ENCODE data around the gene FAM89B.
"Not testable (repeated sequence)": the region's sequence is repeated elsewhere in the genome, so short reads cannot be mapped to it uniquely, and the experiment has no call there.

FAM89B gene

GRCh38 chr11:65562788-65563187 is 9.6 kb upstream of the FAM89B start:
- no peak overlapping the region for H3K4me3 ChIP-seq (ENCODE audit: insufficient read depth, low read length, poor library complexity, severe bottlenecking)
- H3K9me2 ChIP-seq (replicated peaks; ENCODE audit: insufficient read depth, low read length), result no peaks in the 10 kb centered on the region
- no peaks in the 10 kb centered on the region for H3K79me2 ChIP-seq (ENCODE audit: insufficient read depth, low read length)
- no peak overlapping the region for H3K27ac ChIP-seq (ENCODE audit: low read depth, low read length)
- H2AFZ ChIP-seq (ENCODE audit: low read depth, low read length, severe bottlenecking), result no peak overlapping the region
- no peaks in the 10 kb centered on the region for H3K27me3 ChIP-seq (ENCODE audit: low read length)
- no peaks in the 10 kb centered on the region for H4K20me1 ChIP-seq (ENCODE audit: low read depth, low read length)
- TF ChIP-seq CTCF (IDR thresholded peaks at IDR 0.05; ENCODE audit: insufficient read depth, low read length, poor library complexity, severe bottlenecking) (no peak), EZH2phosphoT487 (conservative IDR thresholded peaks at IDR 0.05; ENCODE audit: low read length) (no peak)
- no peaks in the 10 kb centered on the region for H3F3A ChIP-seq (ENCODE audit: insufficient read depth)
- no peaks in the 10 kb centered on the region for H3K36me3 ChIP-seq (ENCODE audit: low read length)
- no peaks in the 10 kb centered on the region for H3K9me3 ChIP-seq (ENCODE audit: insufficient read depth, low read length)
- no peak overlapping the region for H3K4me2 ChIP-seq (ENCODE audit: low read depth, low read length, poor library complexity, severe bottlenecking)
- H3K9ac ChIP-seq (ENCODE audit: low read length), result no peak overlapping the region

- no peak for TF ChIP-seq EZH2phosphoT487 (conservative IDR thresholded peaks at IDR 0.05; ENCODE audit: low read length)
- TF ChIP-seq CTCF (IDR thresholded peaks at IDR 0.05; ENCODE audit: insufficient read depth, low read length, poor library complexity, severe bottlenecking), result no peak
- Histone ChIP-seq H3K4me2 (ENCODE audit: low read depth, low read length, poor library complexity, severe bottlenecking) (no peak overlapping the region), H3K36me3 (ENCODE audit: low read length) (no peaks in the 10 kb centered on the region), H3K4me3 (ENCODE audit: insufficient read depth, low read length, poor library complexity, severe bottlenecking) (no peak overlapping the region), H2AFZ (ENCODE audit: low read depth, low read length, severe bottlenecking) (no peak overlapping the region), H3K79me2 (ENCODE audit: insufficient read depth, low read length) (peaks cover 3% of the 10 kb centered on the region; the same call in 1 of the 2 replicates), H3K27ac (ENCODE audit: low read depth, low read length) (no peak overlapping the region), H4K20me1 (ENCODE audit: low read depth, low read length) (no peaks in the 10 kb centered on the region), H3K9ac (ENCODE audit: low read length) (no peak overlapping the region), H3K27me3 (ENCODE audit: low read length) (no peaks in the 10 kb centered on the region), H3F3A (ENCODE audit: insufficient read depth) (no peaks in the 10 kb centered on the region), H3K9me2 (replicated peaks; ENCODE audit: insufficient read depth, low read length) (no peaks in the 10 kb centered on the region), H3K9me3 (ENCODE audit: insufficient read depth, low read length) (no peaks in the 10 kb centered on the region)
These were observed 8.7 kb upstream of the FAM89B start for GRCh38 chr11:65563601-65564000.

GRCh38 chr11:65564879-65565559 is 7.3 kb upstream of the FAM89B start:
- H3K4me3 ChIP-seq (ENCODE audit: insufficient read depth, low read length, poor library complexity, severe bottlenecking); H3K4me2 ChIP-seq (ENCODE audit: low read depth, low read length, poor library complexity, severe bottlenecking); H3K27me3 ChIP-seq (ENCODE audit: low read length); H4K20me1 ChIP-seq (ENCODE audit: low read depth, low read length); H2AFZ ChIP-seq (ENCODE audit: low read depth, low read length, severe bottlenecking); H3K27ac ChIP-seq (ENCODE audit: low read depth, low read length); H3K36me3 ChIP-seq (ENCODE audit: low read length); H3K9me2 ChIP-seq (replicated peaks; ENCODE audit: insufficient read depth, low read length); H3F3A ChIP-seq (ENCODE audit: insufficient read depth); H3K9ac ChIP-seq (ENCODE audit: low read length); H3K9me3 ChIP-seq (ENCODE audit: insufficient read depth, low read length): not testable (repeated sequence)
- H3K79me2 ChIP-seq (ENCODE audit: insufficient read depth, low read length), result peaks cover 14% of the 10 kb centered on the region; the same call in 1 of the 2 replicates

- H3K9me3 ChIP-seq (ENCODE audit: insufficient read depth, low read length), result no peaks in the 10 kb centered on the region
- no peak overlapping the region for H3K27ac ChIP-seq (ENCODE audit: low read depth, low read length)
- H3K27me3 ChIP-seq (ENCODE audit: low read length), result no peaks in the 10 kb centered on the region
- no peaks in the 10 kb centered on the region for H4K20me1 ChIP-seq (ENCODE audit: low read depth, low read length)
- peaks cover 18% of the 10 kb centered on the region; the same call in 1 of the 2 replicates for H3K79me2 ChIP-seq (ENCODE audit: insufficient read depth, low read length)
- no peaks in the 10 kb centered on the region for H3K36me3 ChIP-seq (ENCODE audit: low read length)
- no peak overlapping the region for H3K4me3 ChIP-seq (ENCODE audit: insufficient read depth, low read length, poor library complexity, severe bottlenecking)
- no peak overlapping the region for H2AFZ ChIP-seq (ENCODE audit: low read depth, low read length, severe bottlenecking)
- H3F3A ChIP-seq (ENCODE audit: insufficient read depth), result no peaks in the 10 kb centered on the region
- no peak for TF ChIP-seq EZH2phosphoT487 (conservative IDR thresholded peaks at IDR 0.05; ENCODE audit: low read length)
- no peak for TF ChIP-seq CTCF (IDR thresholded peaks at IDR 0.05; ENCODE audit: insufficient read depth, low read length, poor library complexity, severe bottlenecking)
- H3K9me2 ChIP-seq (replicated peaks; ENCODE audit: insufficient read depth, low read length), result no peaks in the 10 kb centered on the region
- no peak overlapping the region for H3K4me2 ChIP-seq (ENCODE audit: low read depth, low read length, poor library complexity, severe bottlenecking)
- no peak overlapping the region for H3K9ac ChIP-seq (ENCODE audit: low read length)
These were observed 6.5 kb upstream of the FAM89B start for GRCh38 chr11:65565624-65566453.

All from SU-DHL-6 (cell line).